PFSK-1 (cell line): ENCODE measurements around the gene AQP12B.

Experiments
- FOXP2 ChIP-seq: optimal IDR thresholded peaks from 2 replicates; pipeline ENCODE3; 2011; ENCODE audit warnings: borderline replicate concordance, control low read depth, inconsistent platforms; ENCODE audit not compliant: insufficient read depth; ENCODE audit errors: extremely low read length, extremely low read depth
- POLR2AphosphoS5 ChIP-seq: IDR thresholded peaks from 2 replicates; pipeline ENCODE4 v1.6.1; 2012; ENCODE audit warnings: low read depth, mild to moderate bottlenecking, control low read depth, low read length, moderate library complexity
- SIN3A ChIP-seq: IDR thresholded peaks from 2 replicates; pipeline ENCODE4 v1.6.1; 2012; ENCODE audit warnings: mild to moderate bottlenecking, low read length, moderate library complexity, borderline replicate concordance; ENCODE audit not compliant: insufficient read depth
- TAF1 ChIP-seq: IDR thresholded peaks from 2 replicates; pipeline ENCODE4 v1.6.1; 2012; ENCODE audit warnings: low read length, control low read depth, borderline replicate concordance; ENCODE audit not compliant: insufficient read depth
- TF ChIP-seq, protein P1 (sequence below), 2 experiments: IDR thresholded peaks; 2 replicates each; pipeline versions ENCODE4 v1.6.1 to v1.8.0; 2011 to 2012; ENCODE audit warnings: low read depth in 2 of 2, low read length in 2 of 2, control low read depth in 1 of 2, inconsistent platforms in 1 of 2, mild to moderate bottlenecking in 1 of 2, moderate library complexity in 1 of 2; ENCODE audit not compliant: insufficient read depth in 1 of 2

DNA sequence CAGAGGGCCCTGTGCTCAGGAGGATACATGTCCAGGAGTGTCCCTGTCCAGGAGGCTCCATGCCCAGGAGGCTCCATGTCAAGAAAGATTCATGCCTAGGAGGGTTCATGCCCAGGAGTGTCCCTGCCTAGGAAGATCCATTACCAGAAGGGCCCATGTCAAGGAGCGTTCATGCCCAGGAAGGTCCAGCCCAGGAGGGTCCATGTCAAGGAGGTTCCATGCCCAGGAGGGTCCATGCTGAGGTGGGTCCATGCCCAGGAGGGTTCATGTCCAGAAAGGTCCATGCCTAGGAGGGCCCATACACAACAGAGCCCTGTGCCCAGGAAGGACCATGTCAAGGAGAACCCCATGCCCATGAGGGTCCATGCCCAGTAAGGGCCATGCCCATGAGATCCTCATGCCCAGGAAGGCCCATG is 50.4 kb downstream of the AQP12B start:
- TF ChIP-seq, protein P1, sequence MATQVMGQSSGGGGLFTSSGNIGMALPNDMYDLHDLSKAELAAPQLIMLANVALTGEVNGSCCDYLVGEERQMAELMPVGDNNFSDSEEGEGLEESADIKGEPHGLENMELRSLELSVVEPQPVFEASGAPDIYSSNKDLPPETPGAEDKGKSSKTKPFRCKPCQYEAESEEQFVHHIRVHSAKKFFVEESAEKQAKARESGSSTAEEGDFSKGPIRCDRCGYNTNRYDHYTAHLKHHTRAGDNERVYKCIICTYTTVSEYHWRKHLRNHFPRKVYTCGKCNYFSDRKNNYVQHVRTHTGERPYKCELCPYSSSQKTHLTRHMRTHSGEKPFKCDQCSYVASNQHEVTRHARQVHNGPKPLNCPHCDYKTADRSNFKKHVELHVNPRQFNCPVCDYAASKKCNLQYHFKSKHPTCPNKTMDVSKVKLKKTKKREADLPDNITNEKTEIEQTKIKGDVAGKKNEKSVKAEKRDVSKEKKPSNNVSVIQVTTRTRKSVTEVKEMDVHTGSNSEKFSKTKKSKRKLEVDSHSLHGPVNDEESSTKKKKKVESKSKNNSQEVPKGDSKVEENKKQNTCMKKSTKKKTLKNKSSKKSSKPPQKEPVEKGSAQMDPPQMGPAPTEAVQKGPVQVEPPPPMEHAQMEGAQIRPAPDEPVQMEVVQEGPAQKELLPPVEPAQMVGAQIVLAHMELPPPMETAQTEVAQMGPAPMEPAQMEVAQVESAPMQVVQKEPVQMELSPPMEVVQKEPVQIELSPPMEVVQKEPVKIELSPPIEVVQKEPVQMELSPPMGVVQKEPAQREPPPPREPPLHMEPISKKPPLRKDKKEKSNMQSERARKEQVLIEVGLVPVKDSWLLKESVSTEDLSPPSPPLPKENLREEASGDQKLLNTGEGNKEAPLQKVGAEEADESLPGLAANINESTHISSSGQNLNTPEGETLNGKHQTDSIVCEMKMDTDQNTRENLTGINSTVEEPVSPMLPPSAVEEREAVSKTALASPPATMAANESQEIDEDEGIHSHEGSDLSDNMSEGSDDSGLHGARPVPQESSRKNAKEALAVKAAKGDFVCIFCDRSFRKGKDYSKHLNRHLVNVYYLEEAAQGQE (IDR thresholded peaks at IDR 0.05; ENCODE audit: insufficient read depth in 1 of 2, low read depth in 2 of 2, low read length in 2 of 2): no peak
- TF ChIP-seq TAF1 (no peak), POLR2AphosphoS5 (no peak), SIN3A (no peak), FOXP2 (no peak)
